Measurements from ENCODE around the gene NELL1. TPM values are rescaled to one million over a fixed set of nuclear protein-coding genes. Genes with fewer than 3 reads are reported as not detected.

NELL1 gene
- total RNA-seq, 1 experiment from 2014 or later = not detected

DNA sequence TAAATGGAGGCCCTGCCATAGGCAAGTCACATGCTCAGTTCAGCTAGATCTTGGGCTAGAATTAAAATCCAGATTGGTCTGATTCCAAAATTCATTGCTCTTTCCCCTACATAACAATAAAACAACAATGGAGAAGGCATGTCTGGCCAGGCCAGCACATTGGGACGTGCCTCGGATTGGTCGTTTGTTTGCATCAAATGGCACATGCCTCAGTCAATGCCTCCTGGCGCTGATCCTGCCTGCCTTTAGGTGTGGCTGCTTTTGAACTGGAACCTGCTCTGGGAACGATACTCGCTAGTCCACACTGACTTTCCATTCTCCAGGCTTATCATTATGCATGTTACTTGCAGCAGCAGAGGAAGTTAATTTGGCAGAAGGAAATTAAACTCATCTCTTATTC lies 322.1 kb downstream of the NELL1 start:
- Histone ChIP-seq H3K27ac (ENCODE audit: low read length) (no peak overlapping the region), H4K20me1 (ENCODE audit: low read length) (no peaks in the 10 kb centered on the region), H3K36me3 (ENCODE audit: low read depth, low read length) (no peaks in the 10 kb centered on the region), H3K4me2 (ENCODE audit: low read length) (no peak overlapping the region), H3F3A (ENCODE audit: low read length, unreplicated experiment) (no peaks in the 10 kb centered on the region), H3K9me3 (ENCODE audit: low read length) (no peaks in the 10 kb centered on the region), H2AFZ (ENCODE audit: low read length) (no peak overlapping the region), H3K9ac (ENCODE audit: low read length) (no peak overlapping the region), H3K27me3 (ENCODE audit: low read length) (no peaks in the 10 kb centered on the region), H3K9me2 (replicated peaks; ENCODE audit: low read length) (no peaks in the 10 kb centered on the region), H3K79me2 (ENCODE audit: low read length) (no peaks in the 10 kb centered on the region), H3K4me1 (ENCODE audit: insufficient read depth, low read length) (no peaks in the 10 kb centered on the region), H3K4me3 (ENCODE audit: low read length) (no peak overlapping the region)
- ChIA-PET CTCF (no interaction called here), POLR2A (ENCODE audit: unreplicated experiment) (no interaction called here)
- intact Hi-C loops (cut with micrococcal nuclease) = no loop called here
- no peak for TF ChIP-seq EZH2 (IDR thresholded peaks at IDR 0.05; ENCODE audit: low read length, unreplicated experiment)
- TF ChIP-seq, protein P1, sequence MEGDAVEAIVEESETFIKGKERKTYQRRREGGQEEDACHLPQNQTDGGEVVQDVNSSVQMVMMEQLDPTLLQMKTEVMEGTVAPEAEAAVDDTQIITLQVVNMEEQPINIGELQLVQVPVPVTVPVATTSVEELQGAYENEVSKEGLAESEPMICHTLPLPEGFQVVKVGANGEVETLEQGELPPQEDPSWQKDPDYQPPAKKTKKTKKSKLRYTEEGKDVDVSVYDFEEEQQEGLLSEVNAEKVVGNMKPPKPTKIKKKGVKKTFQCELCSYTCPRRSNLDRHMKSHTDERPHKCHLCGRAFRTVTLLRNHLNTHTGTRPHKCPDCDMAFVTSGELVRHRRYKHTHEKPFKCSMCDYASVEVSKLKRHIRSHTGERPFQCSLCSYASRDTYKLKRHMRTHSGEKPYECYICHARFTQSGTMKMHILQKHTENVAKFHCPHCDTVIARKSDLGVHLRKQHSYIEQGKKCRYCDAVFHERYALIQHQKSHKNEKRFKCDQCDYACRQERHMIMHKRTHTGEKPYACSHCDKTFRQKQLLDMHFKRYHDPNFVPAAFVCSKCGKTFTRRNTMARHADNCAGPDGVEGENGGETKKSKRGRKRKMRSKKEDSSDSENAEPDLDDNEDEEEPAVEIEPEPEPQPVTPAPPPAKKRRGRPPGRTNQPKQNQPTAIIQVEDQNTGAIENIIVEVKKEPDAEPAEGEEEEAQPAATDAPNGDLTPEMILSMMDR (conservative IDR thresholded peaks at IDR 0.05; ENCODE audit: low read depth, low read length) = no peak
- TF ChIP-seq EZH2phosphoT487 (IDR thresholded peaks at IDR 0.05; ENCODE audit: borderline replicate concordance, low read length) = no peak
- no peak for ATAC-seq
- DNase-seq = no peak
- no TSS peak for BruUV-seq (replicated peaks)

DNA sequence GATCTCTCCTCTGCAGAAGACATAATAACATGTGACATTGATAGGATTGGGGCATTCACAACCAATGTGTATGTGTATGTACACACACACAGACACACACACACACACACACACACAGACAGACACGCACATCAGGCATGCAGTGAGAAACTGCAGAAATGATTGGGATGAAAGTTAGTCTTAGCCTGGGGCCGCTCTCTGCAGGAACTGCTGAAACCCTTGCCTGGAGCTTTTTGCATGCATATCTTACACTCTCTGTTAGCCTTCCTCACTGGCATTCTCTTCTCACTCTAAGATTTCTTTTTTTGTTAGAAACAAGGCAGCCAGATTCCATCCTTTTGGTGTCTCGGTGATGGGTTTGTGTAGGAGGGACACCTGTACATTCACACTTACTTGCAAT lies 337.9 kb downstream of the NELL1 start:
- CTCF ChIA-PET = no interaction called here
- no peak overlapping the region for H2AFZ ChIP-seq (ENCODE audit: low read length)
- H3K4me2 ChIP-seq (ENCODE audit: low read length) = no peak overlapping the region
- no peaks in the 10 kb centered on the region for H4K20me1 ChIP-seq (ENCODE audit: low read length)
- H3K27me3 ChIP-seq (ENCODE audit: low read length) = no peaks in the 10 kb centered on the region
- no peaks in the 10 kb centered on the region for H3F3A ChIP-seq (ENCODE audit: low read length, unreplicated experiment)
- TF ChIP-seq, protein P1 (conservative IDR thresholded peaks at IDR 0.05; ENCODE audit: low read depth, low read length) = no peak
- TF ChIP-seq EZH2phosphoT487 (IDR thresholded peaks at IDR 0.05; ENCODE audit: borderline replicate concordance, low read length) = no peak
- TF ChIP-seq EZH2 (IDR thresholded peaks at IDR 0.05; ENCODE audit: low read length, unreplicated experiment) = no peak
- POLR2A ChIA-PET (ENCODE audit: unreplicated experiment) = no interaction called here
- H3K4me1 ChIP-seq (ENCODE audit: insufficient read depth, low read length) = no peaks in the 10 kb centered on the region
- ATAC-seq = no peak
- no peak overlapping the region for H3K4me3 ChIP-seq (ENCODE audit: low read length)
- no peaks in the 10 kb centered on the region for H3K36me3 ChIP-seq (ENCODE audit: low read depth, low read length)
- no peaks in the 10 kb centered on the region for H3K79me2 ChIP-seq (ENCODE audit: low read length)
- no peak for DNase-seq
- H3K9ac ChIP-seq (ENCODE audit: low read length) = no peak overlapping the region
- intact Hi-C loops (cut with micrococcal nuclease) = no loop called here
- no TSS peak for BruUV-seq (replicated peaks)
- H3K9me2 ChIP-seq (replicated peaks; ENCODE audit: low read length) = no peaks in the 10 kb centered on the region
- no peak overlapping the region for H3K27ac ChIP-seq (ENCODE audit: low read length)
- peaks cover 3% of the 10 kb centered on the region; the same call in 1 of the 2 replicates for H3K9me3 ChIP-seq (ENCODE audit: low read length)

DNA sequence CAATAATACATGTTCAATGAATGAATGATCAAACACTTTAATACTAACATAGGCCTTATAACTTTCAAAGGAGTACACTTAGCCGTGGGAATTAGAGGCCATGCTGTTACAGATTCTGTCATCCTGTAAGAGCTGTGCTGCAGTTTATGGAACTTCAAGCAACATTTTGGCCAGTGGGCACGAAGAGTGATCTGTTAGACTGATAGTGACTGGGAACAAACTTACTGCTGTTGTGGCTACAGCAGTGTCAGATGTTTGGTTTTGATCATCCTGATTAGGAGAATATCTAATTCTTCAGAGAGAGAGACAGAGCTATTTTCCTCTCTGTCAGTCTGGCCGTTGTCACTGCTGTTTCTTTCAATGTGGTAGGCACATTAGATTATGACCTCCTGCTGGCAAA lies 348.9 kb downstream of the NELL1 start:
- ATAC-seq = no peak
- Histone ChIP-seq H4K20me1 (ENCODE audit: low read length) (no peaks in the 10 kb centered on the region), H3K4me1 (ENCODE audit: insufficient read depth, low read length) (no peaks in the 10 kb centered on the region), H3K4me2 (ENCODE audit: low read length) (no peak overlapping the region), H3K9ac (ENCODE audit: low read length) (no peak overlapping the region), H3K4me3 (ENCODE audit: low read length) (no peak overlapping the region), H3K9me3 (ENCODE audit: low read length) (0 out of 2 replicates have a peak, but pooled peaks cover 16% of the 10 kb centered on the region), H3K9me2 (replicated peaks; ENCODE audit: low read length) (no peaks in the 10 kb centered on the region), H3K27ac (ENCODE audit: low read length) (no peak overlapping the region), H3K27me3 (ENCODE audit: low read length) (no peaks in the 10 kb centered on the region), H2AFZ (ENCODE audit: low read length) (no peak overlapping the region), H3K79me2 (ENCODE audit: low read length) (no peaks in the 10 kb centered on the region), H3K36me3 (ENCODE audit: low read depth, low read length) (no peaks in the 10 kb centered on the region), H3F3A (ENCODE audit: low read length, unreplicated experiment) (no peaks in the 10 kb centered on the region)
- POLR2A ChIA-PET (ENCODE audit: unreplicated experiment) = no interaction called here
- intact Hi-C loops (cut with micrococcal nuclease) = no loop called here
- CTCF ChIA-PET = no interaction called here
- no TSS peak for BruUV-seq (replicated peaks)
- TF ChIP-seq EZH2 (IDR thresholded peaks at IDR 0.05; ENCODE audit: low read length, unreplicated experiment) (no peak), EZH2phosphoT487 (IDR thresholded peaks at IDR 0.05; ENCODE audit: borderline replicate concordance, low read length) (no peak)
- TF ChIP-seq, protein P1 (conservative IDR thresholded peaks at IDR 0.05; ENCODE audit: low read depth, low read length) = no peak
- DNase-seq = no peak
